Loucy (cell line): ENCODE measurements around the gene HPDL.
A peak's percentile ranks its signal among the peaks of the same experiment; 100 is the strongest.

Experiments
- H2AFZ ChIP-seq: fragments of 200-600 bp; sonication (generic); 2 replicates; pipeline ENCODE4 v1.6.0; 2016; ENCODE audit warnings: antibody characterized with exemption, mild to moderate bottlenecking, low read length, moderate library complexity
- H3F3A ChIP-seq: fragments of 200-600 bp; 2 replicates; pipeline ENCODE4 v1.6.0; 2016; ENCODE audit warnings: antibody characterized with exemption, low read depth, mild to moderate bottlenecking
- H3K27me3 ChIP-seq: fragments of 200-600 bp; sonication (generic); 2 replicates; pipeline ENCODE4 v1.6.1; 2014; ENCODE audit warnings: low read length, mild to moderate bottlenecking; ENCODE audit not compliant: insufficient read depth, poor library complexity, severe bottlenecking
- H3K36me3 ChIP-seq: fragments of 200-600 bp; sonication (generic); 2 replicates; pipeline ENCODE4 v1.6.1; 2016; ENCODE audit warnings: low read length; ENCODE audit not compliant: insufficient read depth
- H3K4me1 ChIP-seq: fragments of 200-600 bp; sonication (generic); 2 replicates; pipeline ENCODE4 v1.5.1; 2014; ENCODE audit warnings: low read length, mild to moderate bottlenecking; ENCODE audit not compliant: insufficient read depth, poor library complexity, severe bottlenecking
- H3K4me2 ChIP-seq: fragments of 200-600 bp; sonication (generic); 2 replicates; pipeline ENCODE4 v1.6.0; 2014; ENCODE audit warnings: antibody characterized with exemption, low read length, low read depth, mild to moderate bottlenecking; ENCODE audit not compliant: poor library complexity, severe bottlenecking
- H3K4me3 ChIP-seq: fragments of 200-600 bp; sonication (generic); 2 replicates; pipeline ENCODE4 v1.5.1; 2014; ENCODE audit warnings: low read length, mild to moderate bottlenecking, mixed read lengths; ENCODE audit not compliant: poor library complexity, severe bottlenecking
- H3K79me2 ChIP-seq: fragments of 200-600 bp; sonication (generic); 2 replicates; pipeline ENCODE4 v1.6.1; 2014; ENCODE audit warnings: low read length; ENCODE audit not compliant: insufficient read depth
- H3K9ac ChIP-seq: fragments of 200-600 bp; sonication (generic); 2 replicates; pipeline ENCODE4 v1.6.0; 2014; ENCODE audit warnings: mild to moderate bottlenecking, low read depth, low read length, moderate library complexity; ENCODE audit not compliant: poor library complexity, severe bottlenecking
- H3K9me2 ChIP-seq: fragments of 200-600 bp; sonication (generic); replicated peaks from 2 replicates; pipeline ENCODE4 v1.6.1; 2016; ENCODE audit warnings: low read depth, low read length, mixed read lengths
- H3K9me3 ChIP-seq: fragments of 200-600 bp; sonication (generic); 2 replicates; pipeline ENCODE4 v1.6.1; 2014; ENCODE audit warnings: mild to moderate bottlenecking, antibody characterized with exemption, low read length, low read depth; ENCODE audit not compliant: insufficient read depth
- H4K20me1 ChIP-seq: fragments of 200-600 bp; sonication (generic); 2 replicates; pipeline ENCODE4 v1.6.0; 2014; ENCODE audit warnings: antibody characterized with exemption, low read length, mild to moderate bottlenecking; ENCODE audit not compliant: insufficient read depth, poor library complexity, severe bottlenecking
- EZH2phosphoT487 ChIP-seq: fragments of 200-600 bp; IDR thresholded peaks from 2 replicates; pipeline ENCODE4 v1.6.1; 2018; ENCODE audit warnings: antibody characterized with exemption, mild to moderate bottlenecking, moderate library complexity, borderline replicate concordance
- TF ChIP-seq, protein P1 (sequence below): fragments of 200-600 bp; sonication (generic); conservative IDR thresholded peaks from 2 replicates; pipeline ENCODE4 v1.5.1; 2014; ENCODE audit warnings: mild to moderate bottlenecking, antibody characterized with exemption, low read length

Gene HPDL

DNA sequence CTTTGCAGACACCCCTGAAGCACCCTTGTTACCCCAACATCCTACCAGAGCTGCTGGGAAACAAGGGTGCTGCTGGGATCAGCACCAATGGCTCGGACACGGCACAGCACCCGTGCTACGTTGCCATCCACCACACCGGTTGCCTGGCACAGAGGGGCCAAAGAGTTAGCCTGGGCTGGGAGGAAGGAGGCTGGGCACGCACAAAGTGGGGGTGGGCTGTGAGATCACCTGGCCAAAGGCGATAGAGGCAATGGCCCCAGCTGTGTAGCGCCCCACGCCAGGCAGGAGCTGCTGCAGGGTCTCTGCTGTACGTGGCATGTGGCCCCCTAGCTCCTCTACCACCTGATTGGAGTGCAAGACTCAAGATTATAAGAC lies 5.6 kb downstream of the HPDL start:
- no peak overlapping the region for H3K9ac ChIP-seq
- H3K27me3 ChIP-seq, result no peaks in the 10 kb centered on the region
- no peaks in the 10 kb centered on the region for H3F3A ChIP-seq
- H3K4me2 ChIP-seq, result no peak overlapping the region
- H2AFZ ChIP-seq, result no peak overlapping the region
- TF ChIP-seq, protein P1, sequence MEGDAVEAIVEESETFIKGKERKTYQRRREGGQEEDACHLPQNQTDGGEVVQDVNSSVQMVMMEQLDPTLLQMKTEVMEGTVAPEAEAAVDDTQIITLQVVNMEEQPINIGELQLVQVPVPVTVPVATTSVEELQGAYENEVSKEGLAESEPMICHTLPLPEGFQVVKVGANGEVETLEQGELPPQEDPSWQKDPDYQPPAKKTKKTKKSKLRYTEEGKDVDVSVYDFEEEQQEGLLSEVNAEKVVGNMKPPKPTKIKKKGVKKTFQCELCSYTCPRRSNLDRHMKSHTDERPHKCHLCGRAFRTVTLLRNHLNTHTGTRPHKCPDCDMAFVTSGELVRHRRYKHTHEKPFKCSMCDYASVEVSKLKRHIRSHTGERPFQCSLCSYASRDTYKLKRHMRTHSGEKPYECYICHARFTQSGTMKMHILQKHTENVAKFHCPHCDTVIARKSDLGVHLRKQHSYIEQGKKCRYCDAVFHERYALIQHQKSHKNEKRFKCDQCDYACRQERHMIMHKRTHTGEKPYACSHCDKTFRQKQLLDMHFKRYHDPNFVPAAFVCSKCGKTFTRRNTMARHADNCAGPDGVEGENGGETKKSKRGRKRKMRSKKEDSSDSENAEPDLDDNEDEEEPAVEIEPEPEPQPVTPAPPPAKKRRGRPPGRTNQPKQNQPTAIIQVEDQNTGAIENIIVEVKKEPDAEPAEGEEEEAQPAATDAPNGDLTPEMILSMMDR, result no peak
- no peak for TF ChIP-seq EZH2phosphoT487
- H3K9me2 ChIP-seq, result no peaks in the 10 kb centered on the region
- H3K4me3 ChIP-seq, result no peak overlapping the region
- no peaks in the 10 kb centered on the region for H4K20me1 ChIP-seq
- H3K79me2 ChIP-seq, result peaks cover 8% of the 10 kb centered on the region; the same call in 1 of the 2 replicates
- H3K4me1 ChIP-seq, result peaks cover 29% of the 10 kb centered on the region
- H3K9me3 ChIP-seq, result no peaks in the 10 kb centered on the region
- peaks cover 27% of the 10 kb centered on the region; the same call in 1 of the 2 replicates for H3K36me3 ChIP-seq

DNA sequence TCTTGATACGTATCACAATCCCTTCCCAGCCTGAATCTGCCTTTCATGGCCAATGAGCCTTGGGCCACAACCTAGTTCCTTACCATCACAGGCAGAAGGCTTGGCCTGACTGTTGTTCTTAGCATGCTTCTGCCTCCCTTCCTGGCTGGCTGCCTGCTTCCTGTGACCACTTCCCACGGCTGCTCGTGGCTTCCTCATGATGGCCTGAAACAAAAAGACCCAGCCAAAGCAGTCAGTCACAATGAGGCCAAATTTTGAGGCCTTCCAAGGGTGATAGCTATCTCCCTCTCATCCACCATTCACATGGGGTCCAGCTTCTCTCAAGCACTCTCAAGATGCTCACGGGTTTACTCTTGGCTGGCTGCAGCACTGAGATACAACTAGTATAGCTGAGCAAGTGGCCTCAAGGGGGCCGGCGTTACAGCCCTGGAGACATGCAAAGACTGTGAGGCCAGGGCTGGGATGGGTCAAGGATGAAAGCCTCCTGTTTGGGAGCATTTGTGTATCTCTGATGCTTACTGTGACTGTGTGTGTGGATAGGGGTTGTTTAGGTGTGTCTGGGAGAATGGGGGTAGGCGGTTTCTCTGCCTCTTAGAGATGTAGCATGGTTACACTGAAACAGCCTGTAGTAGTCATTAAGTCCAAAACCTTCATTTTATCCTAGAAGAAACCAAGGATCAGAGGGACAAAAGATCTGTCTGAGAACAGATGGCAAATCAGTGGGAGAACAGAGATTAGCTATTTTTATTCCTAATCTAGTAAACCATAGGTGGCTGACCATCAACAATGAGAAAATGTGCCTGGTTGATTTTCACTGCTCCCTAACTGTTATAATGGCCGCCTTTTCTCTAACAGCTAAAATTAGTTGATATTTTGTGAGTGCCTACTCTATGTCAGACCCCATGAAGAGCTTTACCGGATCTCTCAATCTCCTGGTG lies 7.9 kb downstream of the HPDL start:
- no peak for TF ChIP-seq EZH2phosphoT487
- TF ChIP-seq, protein P1, result peak; percentile 61
- H4K20me1 ChIP-seq, result no peaks in the 10 kb centered on the region
- H3K79me2 ChIP-seq, result peaks cover 31% of the 10 kb centered on the region
- H3K4me2 ChIP-seq, result peak overlapping the region; percentile 57
- peaks cover 46% of the 10 kb centered on the region for H3K4me1 ChIP-seq
- no peaks in the 10 kb centered on the region for H3K27me3 ChIP-seq
- H3F3A ChIP-seq, result no peaks in the 10 kb centered on the region
- H3K9me3 ChIP-seq, result no peaks in the 10 kb centered on the region
- peak overlapping the region; percentile 57 for H3K9ac ChIP-seq
- H2AFZ ChIP-seq, result peak overlapping the region; percentile 67
- H3K9me2 ChIP-seq, result no peaks in the 10 kb centered on the region
- peak overlapping the region; percentile 38 for H3K4me3 ChIP-seq
- H3K36me3 ChIP-seq, result peaks cover 22% of the 10 kb centered on the region; the same call in 1 of the 2 replicates

DNA sequence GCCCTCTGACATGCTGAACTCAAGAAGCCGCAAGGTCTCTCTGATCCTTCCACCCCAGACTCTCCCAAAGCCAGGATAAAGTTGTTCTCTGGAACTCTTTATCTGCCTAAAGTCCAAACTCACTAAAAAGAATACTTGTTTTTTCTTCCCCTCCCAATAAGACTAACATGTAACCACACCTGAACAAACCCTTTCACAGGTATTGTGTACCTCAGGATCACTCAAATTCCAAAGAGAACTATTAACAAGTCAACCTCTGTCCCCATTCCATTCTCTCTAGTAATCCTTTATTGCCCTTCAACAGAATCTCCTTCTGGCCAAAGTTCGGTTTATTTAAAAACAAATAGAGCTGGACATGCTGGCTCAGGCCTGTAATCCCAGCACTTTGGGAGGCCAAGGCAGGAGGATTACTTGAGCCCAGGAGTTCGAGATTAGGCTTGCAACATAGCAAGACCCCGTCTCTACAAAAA lies 9.2 kb downstream of the HPDL start:
- Histone ChIP-seq H3K9ac (peak overlapping the region; percentile 57), H3K4me3 (no peak overlapping the region), H3K4me2 (no peak overlapping the region), H4K20me1 (peaks cover 4% of the 10 kb centered on the region), H3K27me3 (no peaks in the 10 kb centered on the region), H3K9me3 (no peaks in the 10 kb centered on the region), H3F3A (no peaks in the 10 kb centered on the region), H3K79me2 (peaks cover 37% of the 10 kb centered on the region), H3K4me1 (peaks cover 47% of the 10 kb centered on the region), H2AFZ (no peak overlapping the region), H3K36me3 (peaks cover 21% of the 10 kb centered on the region; the same call in 1 of the 2 replicates), H3K9me2 (no peaks in the 10 kb centered on the region)
- TF ChIP-seq EZH2phosphoT487, result no peak
- TF ChIP-seq, protein P1, result no peak
